HEK293 (cell line): Measurements from ENCODE around the gene GOLGA8B.

Experiments
- CTCF ChIA-PET: fragments of 350-600 bp; formaldehyde crosslinking; extraction: SDS; loops from one replicate; lab custom pipeline; 2021; ENCODE audit warnings: antibody characterized with exemption; lab: Yijun Ruan, JAX
- POLR2A ChIA-PET: fragments of 300-600 bp; formaldehyde crosslinking; extraction: SDS; loops from one replicate; lab custom pipeline; 2020; ENCODE audit warnings: antibody characterized with exemption, inconsistent platforms; lab: Yijun Ruan, JAX
- H3K27ac ChIP-seq: fragments of 200-500 bp; sonication (Bioruptor generic); 2 replicates; pipeline ENCODE4 v1.5.1; 2014; ENCODE audit warnings: low read depth, low read length, control low read depth, inconsistent platforms; ENCODE audit errors: extremely low read depth
- H3K36me3 ChIP-seq, 2 experiments: fragments of 200-500 bp in 1 of 2; sonication (Bioruptor generic) in 1 of 2; 1 replicate in 1 of 2; 2 replicates in 1 of 2; pipeline ENCODE4 v1.5.1; 2014 to 2017; ENCODE audit warnings: inconsistent platforms in 2 of 2, low read length in 2 of 2; ENCODE audit not compliant: control insufficient read depth in 2 of 2, insufficient read depth in 1 of 2
- H3K4me1 ChIP-seq: fragments of 200-500 bp; sonication (Bioruptor generic); 2 replicates; pipeline ENCODE4 v1.5.1; 2014; ENCODE audit warnings: mild to moderate bottlenecking, low read length, inconsistent platforms; ENCODE audit not compliant: control insufficient read depth, insufficient read depth
- H3K4me3 ChIP-seq: 2 replicates; pipeline ENCODE4 v1.5.1; 2011; ENCODE audit warnings: low read depth, mild to moderate bottlenecking, control low read depth, low read length, moderate library complexity
- H3K9me3 ChIP-seq: fragments of 200-500 bp; sonication (Bioruptor generic); 2 replicates; pipeline ENCODE4 v1.5.1; 2014; ENCODE audit warnings: low read depth, low read length, inconsistent platforms; ENCODE audit not compliant: control insufficient read depth, insufficient read depth
- GFI1B ChIP-seq: fragments of 450-650 bp; formaldehyde crosslinking; IDR thresholded peaks from 2 replicates; pipeline ENCODE4 v1.5.1; 2016; ENCODE audit warnings: missing biosample characterization, missing genetic modification characterization
- PRDM1 ChIP-seq: fragments of 450-650 bp; formaldehyde crosslinking; IDR thresholded peaks from 2 replicates; pipeline ENCODE4; 2016; ENCODE audit warnings: missing biosample characterization, missing genetic modification characterization
- SP2 ChIP-seq: fragments of 450-650 bp; formaldehyde crosslinking; IDR thresholded peaks from 2 replicates; pipeline ENCODE4 v1.5.1; 2016; ENCODE audit warnings: missing biosample characterization, missing genetic modification characterization
- SP3 ChIP-seq: fragments of 450-650 bp; formaldehyde crosslinking; IDR thresholded peaks from 2 replicates; pipeline ENCODE4 v1.5.1; 2016; ENCODE audit warnings: missing biosample characterization, missing genetic modification characterization
- ZBTB11 ChIP-seq: fragments of 450-650 bp; formaldehyde crosslinking; conservative IDR thresholded peaks from 2 replicates; pipeline ENCODE4 v1.5.1; 2016; ENCODE audit warnings: low read depth, missing biosample characterization, missing genetic modification characterization
- ZBTB17 ChIP-seq: fragments of 450-650 bp; formaldehyde crosslinking; IDR thresholded peaks from 2 replicates; pipeline ENCODE4 v1.5.1; 2016; ENCODE audit warnings: missing biosample characterization, missing genetic modification characterization
- ZNF133 ChIP-seq: fragments of 450-650 bp; formaldehyde crosslinking; IDR thresholded peaks from 2 replicates; pipeline ENCODE4 v1.5.1; 2016; ENCODE audit warnings: missing biosample characterization, missing genetic modification characterization
- ZNF148 ChIP-seq: fragments of 450-650 bp; formaldehyde crosslinking; IDR thresholded peaks from 2 replicates; pipeline ENCODE4 v1.5.0; 2017; ENCODE audit warnings: missing biosample characterization, missing genetic modification characterization, borderline replicate concordance
- ZNF157 ChIP-seq: fragments of 450-650 bp; formaldehyde crosslinking; IDR thresholded peaks from 2 replicates; pipeline ENCODE4 v1.5.1; 2016; ENCODE audit warnings: missing biosample characterization, missing genetic modification characterization
- ZNF16 ChIP-seq: fragments of 450-650 bp; formaldehyde crosslinking; IDR thresholded peaks from 2 replicates; pipeline ENCODE4 v1.5.1; 2016; ENCODE audit warnings: low read depth, missing biosample characterization, missing genetic modification characterization
- ZNF221 ChIP-seq: fragments of 450-650 bp; formaldehyde crosslinking; IDR thresholded peaks from 2 replicates; pipeline ENCODE4 v1.5.1; 2017; ENCODE audit warnings: missing biosample characterization, missing genetic modification characterization, borderline replicate concordance
- ZNF239 ChIP-seq: fragments of 450-650 bp; formaldehyde crosslinking; IDR thresholded peaks from 2 replicates; pipeline ENCODE4 v1.5.1; 2016; ENCODE audit warnings: missing biosample characterization, missing genetic modification characterization
- ZNF350 ChIP-seq: fragments of 450-650 bp; formaldehyde crosslinking; IDR thresholded peaks from 2 replicates; pipeline ENCODE4 v1.5.0; 2017; ENCODE audit warnings: missing biosample characterization, mild to moderate bottlenecking, missing genetic modification characterization
- ZNF48 ChIP-seq: fragments of 450-650 bp; formaldehyde crosslinking; IDR thresholded peaks from 2 replicates; pipeline ENCODE4 v1.5.1; 2016; ENCODE audit warnings: missing biosample characterization, missing genetic modification characterization
- ZNF514 ChIP-seq: fragments of 450-650 bp; formaldehyde crosslinking; IDR thresholded peaks from 2 replicates; pipeline ENCODE4 v1.5.1; 2016; ENCODE audit warnings: missing biosample characterization, missing genetic modification characterization
- ZNF768 ChIP-seq: fragments of 450-650 bp; formaldehyde crosslinking; IDR thresholded peaks from 2 replicates; pipeline ENCODE4 v1.5.1; 2018; ENCODE audit warnings: missing biosample characterization, mild to moderate bottlenecking, missing genetic modification characterization
- ZNF843 ChIP-seq: fragments of 450-650 bp; formaldehyde crosslinking; IDR thresholded peaks from 2 replicates; pipeline ENCODE4 v1.5.1; 2016; ENCODE audit warnings: missing biosample characterization, missing genetic modification characterization
- TF ChIP-seq, protein P1 (sequence below): fragments of 450-650 bp; formaldehyde crosslinking; IDR thresholded peaks from 2 replicates; pipeline ENCODE4 v1.5.1; 2016; ENCODE audit warnings: missing biosample characterization, missing genetic modification characterization
- TF ChIP-seq, protein P2 (sequence below): fragments of 450-650 bp; formaldehyde crosslinking; IDR thresholded peaks from 2 replicates; pipeline ENCODE4 v1.5.1; 2016; ENCODE audit warnings: missing biosample characterization, missing genetic modification characterization

Gene GOLGA8B

GRCh38 chr15:34603095-34603494 is 19.6 kb upstream of the GOLGA8B start (continued):
- TF ChIP-seq ZNF148 (tag by site-specific recombination) (no peak), ZNF514 (no peak), ZNF157 (tag by site-specific recombination) (no peak), ZBTB17 (tag by site-specific recombination) (no peak), ZNF16 (tag by site-specific recombination) (no peak), ZNF239 (tag by site-specific recombination) (no peak), ZBTB11 (tag by site-specific recombination) (no peak), ZNF768 (tag by site-specific recombination) (no peak)
- TF ChIP-seq, protein P1, sequence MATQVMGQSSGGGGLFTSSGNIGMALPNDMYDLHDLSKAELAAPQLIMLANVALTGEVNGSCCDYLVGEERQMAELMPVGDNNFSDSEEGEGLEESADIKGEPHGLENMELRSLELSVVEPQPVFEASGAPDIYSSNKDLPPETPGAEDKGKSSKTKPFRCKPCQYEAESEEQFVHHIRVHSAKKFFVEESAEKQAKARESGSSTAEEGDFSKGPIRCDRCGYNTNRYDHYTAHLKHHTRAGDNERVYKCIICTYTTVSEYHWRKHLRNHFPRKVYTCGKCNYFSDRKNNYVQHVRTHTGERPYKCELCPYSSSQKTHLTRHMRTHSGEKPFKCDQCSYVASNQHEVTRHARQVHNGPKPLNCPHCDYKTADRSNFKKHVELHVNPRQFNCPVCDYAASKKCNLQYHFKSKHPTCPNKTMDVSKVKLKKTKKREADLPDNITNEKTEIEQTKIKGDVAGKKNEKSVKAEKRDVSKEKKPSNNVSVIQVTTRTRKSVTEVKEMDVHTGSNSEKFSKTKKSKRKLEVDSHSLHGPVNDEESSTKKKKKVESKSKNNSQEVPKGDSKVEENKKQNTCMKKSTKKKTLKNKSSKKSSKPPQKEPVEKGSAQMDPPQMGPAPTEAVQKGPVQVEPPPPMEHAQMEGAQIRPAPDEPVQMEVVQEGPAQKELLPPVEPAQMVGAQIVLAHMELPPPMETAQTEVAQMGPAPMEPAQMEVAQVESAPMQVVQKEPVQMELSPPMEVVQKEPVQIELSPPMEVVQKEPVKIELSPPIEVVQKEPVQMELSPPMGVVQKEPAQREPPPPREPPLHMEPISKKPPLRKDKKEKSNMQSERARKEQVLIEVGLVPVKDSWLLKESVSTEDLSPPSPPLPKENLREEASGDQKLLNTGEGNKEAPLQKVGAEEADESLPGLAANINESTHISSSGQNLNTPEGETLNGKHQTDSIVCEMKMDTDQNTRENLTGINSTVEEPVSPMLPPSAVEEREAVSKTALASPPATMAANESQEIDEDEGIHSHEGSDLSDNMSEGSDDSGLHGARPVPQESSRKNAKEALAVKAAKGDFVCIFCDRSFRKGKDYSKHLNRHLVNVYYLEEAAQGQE (tag by site-specific recombination): no peak

DNA sequence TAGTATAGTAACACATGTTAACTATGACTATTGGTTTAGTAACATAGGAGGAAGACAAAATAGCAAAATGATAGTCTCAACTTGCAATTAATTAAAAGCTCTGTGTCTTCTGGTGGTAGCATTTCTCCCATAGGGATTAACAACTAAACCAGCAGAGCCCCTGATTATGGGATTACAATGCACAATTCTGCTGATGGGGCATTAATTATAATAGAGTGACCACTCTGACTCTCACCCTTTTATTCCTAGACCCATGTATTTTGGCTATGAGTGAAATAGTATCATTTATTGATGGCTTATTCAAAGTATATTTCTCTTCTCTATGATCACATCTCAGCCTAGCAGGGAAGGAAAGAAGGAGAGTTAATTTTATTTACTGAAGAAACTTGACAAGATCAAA is 17.5 kb upstream of the GOLGA8B start:
- no peaks in the 10 kb centered on the region for H3K4me1 ChIP-seq
- POLR2A ChIA-PET: no interaction called here
- H3K36me3 ChIP-seq: no peaks in the 10 kb centered on the region
- no peak overlapping the region for H3K27ac ChIP-seq
- H3K9me3 ChIP-seq: no peaks in the 10 kb centered on the region
- CTCF ChIA-PET: no interaction called here
- TF ChIP-seq ZNF221: no peak
- no peak for TF ChIP-seq ZNF350 (tag by site-specific recombination)
- TF ChIP-seq ZNF133: no peak
- TF ChIP-seq, protein P2, sequence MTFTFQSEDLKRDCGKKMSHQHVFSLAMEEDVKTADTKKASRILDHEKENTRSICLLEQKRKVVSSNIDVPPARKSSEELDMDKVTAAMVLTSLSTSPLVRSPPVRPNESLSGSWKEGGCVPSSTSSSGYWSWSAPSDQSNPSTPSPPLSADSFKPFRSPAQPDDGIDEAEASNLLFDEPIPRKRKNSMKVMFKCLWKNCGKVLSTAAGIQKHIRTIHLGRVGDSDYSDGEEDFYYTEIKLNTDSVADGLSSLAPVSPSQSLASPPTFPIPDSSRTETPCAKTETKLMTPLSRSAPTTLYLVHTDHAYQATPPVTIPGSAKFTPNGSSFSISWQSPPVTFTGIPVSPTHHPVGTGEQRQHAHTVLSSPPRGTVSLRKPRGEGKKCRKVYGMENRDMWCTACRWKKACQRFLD (tag by site-specific recombination): no peak
- TF ChIP-seq PRDM1 (tag by site-specific recombination): no peak
- TF ChIP-seq GFI1B: no peak
- no peak for TF ChIP-seq SP2 (tag by site-specific recombination)
- no peak for TF ChIP-seq SP3
- TF ChIP-seq ZNF239 (tag by site-specific recombination): no peak
- TF ChIP-seq ZNF843 (tag by site-specific recombination): no peak
- no peak for TF ChIP-seq ZNF48 (tag by site-specific recombination)
- no peak overlapping the region for H3K4me3 ChIP-seq
